K562 (cell line): ENCODE data around the gene MYL3. TPM values are rescaled to one million over a fixed set of nuclear protein-coding genes. Genes with fewer than 3 reads are reported as not detected.

Experiments used
- ARID2 ChIP-seq: fragments of 450-650 bp; IDR thresholded peaks from 2 replicates; pipeline ENCODE4 v1.6.1; 2017; ENCODE audit warnings: antibody characterized with exemption, mild to moderate bottlenecking
- ETS1 ChIP-seq: conservative IDR thresholded peaks from 2 replicates; pipeline ENCODE4 v1.6.1; 2011; ENCODE audit warnings: low read depth, mild to moderate bottlenecking, low read length; ENCODE audit not compliant: control insufficient read depth
- GABPB1 ChIP-seq: sonication (generic); formaldehyde crosslinking; IDR thresholded peaks from 2 replicates; pipeline ENCODE4 v1.8.0; 2022; ENCODE audit warnings: mild to moderate bottlenecking, missing genetic modification reagents
- HMG20A ChIP-seq: fragments of 450-650 bp; formaldehyde crosslinking; conservative IDR thresholded peaks from 2 replicates; pipeline ENCODE4 v1.4.0; 2020; ENCODE audit warnings: mild to moderate bottlenecking, mixed read lengths
- KAT2B ChIP-seq: IDR thresholded peaks from one replicate; pipeline ENCODE4 v1.6.1; 2012; ENCODE audit warnings: low read depth, mild to moderate bottlenecking, control low read depth, inconsistent platforms, low read length, moderate library complexity
- KDM2B ChIP-seq: fragments of 250-450 bp; sonication (Bioruptor Pico); IDR thresholded peaks from 2 replicates; pipeline ENCODE4 v1.8.0; 2021; ENCODE audit warnings: mild to moderate bottlenecking, moderate library complexity
- NFE2L1 ChIP-seq: fragments of 450-650 bp; IDR thresholded peaks from 2 replicates; pipeline ENCODE4 v1.6.1; 2016; ENCODE audit warnings: missing genetic modification characterization, low read depth, mild to moderate bottlenecking, missing compliant biosample characterization, moderate library complexity, borderline replicate concordance
- NRF1 ChIP-seq, 2 experiments: fragments of 450-650 bp; IDR thresholded peaks in 1 of 2; conservative IDR thresholded peaks in 1 of 2; 2 replicates each; pipeline ENCODE4 v1.6.1; 2014; ENCODE audit warnings: mild to moderate bottlenecking in 2 of 2
- RNF2 ChIP-seq: sonication (generic); IDR thresholded peaks from 2 replicates; pipeline ENCODE4 v1.6.1; 2016
- TAL1 ChIP-seq: fragments of 450-650 bp; IDR thresholded peaks from 2 replicates; pipeline ENCODE4 v1.6.1; 2016; ENCODE audit warnings: mild to moderate bottlenecking
- ZNF780A ChIP-seq: fragments of 250-450 bp; sonication (Bioruptor Pico); IDR thresholded peaks from 2 replicates; pipeline ENCODE4 v1.5.0; 2021; ENCODE audit warnings: mild to moderate bottlenecking
- polyA plus RNA-seq, 8 experiments: library from polyadenylated mRNA; depleted of rRNA in 4 of 8; stranded (reverse) in 5 of 8; unstranded in 3 of 8; fragments of >200 nt; fragmentation: Nextera tagmentation in 2 of 8; fragmentation: Illumina TruSeq in 1 of 8; extraction: Ambion mirVana in 2 of 8; extraction: Trizol in 1 of 8; gene quantifications; 2 replicates each; pipeline versions ENCODE4 v1.2.1 to v1.2.3, GENCODE V29; 2011 to 2014; ENCODE audit warnings: inconsistent platforms in 1 of 8, missing spikeins in 1 of 8
- total RNA-seq, 7 experiments: library from RNA; depleted of rRNA in 6 of 7; stranded (reverse); fragments of >200 nt in 6 of 7; fragmentation: Illumina TruSeq in 2 of 7; extraction: Trizol in 2 of 7; gene quantifications; 2 replicates each; pipeline versions ENCODE4 v1.2.1 to v1.2.3, GENCODE V29; 2011 to 2021; ENCODE audit warnings: low replicate concordance in 1 of 7

MYL3 gene
- total and polyA plus RNA-seq, 9 of the 15 experiments (the other 6 are each of a cell fraction or from before 2014, with no cell fraction given): 0.14 to 0.45 TPM; not detected in 7

DNA sequence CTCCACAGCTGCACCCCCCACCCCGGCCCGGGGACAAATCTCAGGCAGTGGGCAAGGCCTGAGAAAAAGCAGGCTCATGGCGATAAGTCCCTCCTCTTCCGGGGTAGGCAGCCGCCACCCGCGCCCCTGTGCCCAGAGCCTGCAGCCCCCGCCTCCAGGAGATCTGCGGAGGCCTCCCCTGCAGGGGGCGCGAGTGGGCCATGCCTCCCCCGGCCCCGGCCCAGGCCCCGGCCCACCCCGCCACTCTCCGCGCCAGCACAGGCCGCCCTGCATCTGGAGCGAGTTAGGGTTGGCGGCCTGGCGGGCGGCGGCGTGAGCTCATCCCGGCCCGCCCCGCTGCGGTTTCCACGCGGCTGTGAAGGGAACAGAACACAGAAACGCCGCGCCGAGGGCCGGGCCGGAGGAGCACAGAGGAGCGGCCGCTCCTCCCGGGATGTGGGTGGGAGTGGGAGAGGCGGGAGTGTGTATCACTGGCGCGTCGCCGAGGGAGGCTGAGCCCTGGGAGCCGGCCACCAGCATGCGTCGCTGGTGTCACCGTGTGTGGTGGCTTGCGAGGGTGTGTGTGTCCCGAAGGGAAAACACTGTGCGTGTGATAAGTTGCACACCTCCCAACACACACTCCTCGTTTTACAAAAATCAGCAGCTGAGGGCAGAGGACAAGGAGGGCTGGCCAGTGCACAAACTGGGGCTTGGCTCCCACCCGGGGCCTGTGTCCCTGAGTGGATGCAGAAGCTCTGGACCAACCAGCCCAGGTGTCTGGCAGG lies 17.2 kb downstream of the MYL3 start (continued):
- TF ChIP-seq GABPB1 (CRISPR knock-in tag): peak; percentile 51; the same call in 1 of the 2 replicates
- TF ChIP-seq TAL1: no peak
- TF ChIP-seq HMG20A (CRISPR knock-in tag): no peak
- TF ChIP-seq ZNF780A (CRISPR knock-in tag): no peak
- TF ChIP-seq RNF2: no peak
- TF ChIP-seq KAT2B: no peak
- no peak for TF ChIP-seq ARID2
- peak in 1 of 2 experiments; percentile 16; a peak in 1 of 4 replicates for TF ChIP-seq NRF1 (conservative IDR thresholded peaks at IDR 0.05 in 1 of 2, IDR thresholded peaks at IDR 0.05 in 1 of 2)
- no peak for TF ChIP-seq KDM2B (CRISPR knock-in tag)
- no peak for TF ChIP-seq ETS1
- no peak for TF ChIP-seq NFE2L1
